ENCODE results near the gene CDK9. TPM values are rescaled to one million over a fixed set of nuclear protein-coding genes. Genes with fewer than 3 reads are reported as not detected.

Gene CDK9
- total and polyA plus RNA-seq, 10 of the 15 experiments (the other 5 are each of a cell fraction or from before 2014, with no cell fraction given), result 7.3 to 92.6 (median 51.6) TPM

DNA sequence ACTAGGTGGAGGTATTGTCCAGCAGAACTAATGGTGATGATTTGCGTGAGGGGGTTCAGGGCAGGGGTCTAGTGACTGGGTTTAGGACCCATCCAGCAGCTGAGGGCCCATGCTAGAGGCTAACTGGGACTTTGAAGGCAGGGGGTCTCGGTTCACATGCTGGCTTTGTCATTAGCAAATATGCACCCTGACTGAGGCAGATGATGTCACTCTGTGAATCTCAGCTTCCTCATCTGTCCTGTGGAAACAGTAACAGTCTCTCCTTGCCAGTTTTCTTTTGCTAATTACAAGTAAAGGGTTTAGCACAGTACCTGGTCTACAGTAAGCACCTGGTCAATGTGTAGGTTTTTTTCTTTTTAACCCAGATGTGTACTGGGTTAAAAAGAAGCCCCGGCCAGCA is 12.6 kb upstream of the CDK9 start (continued):
- TF ChIP-seq NBN (IDR thresholded peaks at IDR 0.05) (no peak), BACH1 (IDR thresholded peaks at IDR 0.05; ENCODE audit: borderline replicate concordance) (no peak), CHD2 (IDR thresholded peaks at IDR 0.05; ENCODE audit: borderline replicate concordance, low read depth, low read length) (no peak), ZBED1 (IDR thresholded peaks at IDR 0.05; ENCODE audit: borderline replicate concordance) (no peak), STAT3 (IDR thresholded peaks at IDR 0.05; ENCODE audit: low read depth, low read length) (no peak), BRCA1 (IDR thresholded peaks at IDR 0.05; ENCODE audit: low read depth, low read length) (no peak), DPF2 (IDR thresholded peaks at IDR 0.05) (no peak), SIX5 (IDR thresholded peaks at IDR 0.05; ENCODE audit: low read depth, low read length, severe bottlenecking) (no peak), NR2C1 (IDR thresholded peaks at IDR 0.05) (no peak), MXI1 (IDR thresholded peaks at IDR 0.05; ENCODE audit: low read depth, low read length) (no peak), RAD21 (IDR thresholded peaks at IDR 0.05; ENCODE audit: insufficient read depth, low read depth, low read length) (no peak)
- TF ChIP-seq, protein P1, sequence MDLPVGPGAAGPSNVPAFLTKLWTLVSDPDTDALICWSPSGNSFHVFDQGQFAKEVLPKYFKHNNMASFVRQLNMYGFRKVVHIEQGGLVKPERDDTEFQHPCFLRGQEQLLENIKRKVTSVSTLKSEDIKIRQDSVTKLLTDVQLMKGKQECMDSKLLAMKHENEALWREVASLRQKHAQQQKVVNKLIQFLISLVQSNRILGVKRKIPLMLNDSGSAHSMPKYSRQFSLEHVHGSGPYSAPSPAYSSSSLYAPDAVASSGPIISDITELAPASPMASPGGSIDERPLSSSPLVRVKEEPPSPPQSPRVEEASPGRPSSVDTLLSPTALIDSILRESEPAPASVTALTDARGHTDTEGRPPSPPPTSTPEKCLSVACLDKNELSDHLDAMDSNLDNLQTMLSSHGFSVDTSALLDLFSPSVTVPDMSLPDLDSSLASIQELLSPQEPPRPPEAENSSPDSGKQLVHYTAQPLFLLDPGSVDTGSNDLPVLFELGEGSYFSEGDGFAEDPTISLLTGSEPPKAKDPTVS (IDR thresholded peaks at IDR 0.05; ENCODE audit: low read depth, low read length), result no peak
- TF ChIP-seq, protein P2, sequence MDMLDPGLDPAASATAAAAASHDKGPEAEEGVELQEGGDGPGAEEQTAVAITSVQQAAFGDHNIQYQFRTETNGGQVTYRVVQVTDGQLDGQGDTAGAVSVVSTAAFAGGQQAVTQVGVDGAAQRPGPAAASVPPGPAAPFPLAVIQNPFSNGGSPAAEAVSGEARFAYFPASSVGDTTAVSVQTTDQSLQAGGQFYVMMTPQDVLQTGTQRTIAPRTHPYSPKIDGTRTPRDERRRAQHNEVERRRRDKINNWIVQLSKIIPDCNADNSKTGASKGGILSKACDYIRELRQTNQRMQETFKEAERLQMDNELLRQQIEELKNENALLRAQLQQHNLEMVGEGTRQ (IDR thresholded peaks at IDR 0.05; ENCODE audit: borderline replicate concordance, low read depth, low read length), result no peak
- TF ChIP-seq, protein P3, sequence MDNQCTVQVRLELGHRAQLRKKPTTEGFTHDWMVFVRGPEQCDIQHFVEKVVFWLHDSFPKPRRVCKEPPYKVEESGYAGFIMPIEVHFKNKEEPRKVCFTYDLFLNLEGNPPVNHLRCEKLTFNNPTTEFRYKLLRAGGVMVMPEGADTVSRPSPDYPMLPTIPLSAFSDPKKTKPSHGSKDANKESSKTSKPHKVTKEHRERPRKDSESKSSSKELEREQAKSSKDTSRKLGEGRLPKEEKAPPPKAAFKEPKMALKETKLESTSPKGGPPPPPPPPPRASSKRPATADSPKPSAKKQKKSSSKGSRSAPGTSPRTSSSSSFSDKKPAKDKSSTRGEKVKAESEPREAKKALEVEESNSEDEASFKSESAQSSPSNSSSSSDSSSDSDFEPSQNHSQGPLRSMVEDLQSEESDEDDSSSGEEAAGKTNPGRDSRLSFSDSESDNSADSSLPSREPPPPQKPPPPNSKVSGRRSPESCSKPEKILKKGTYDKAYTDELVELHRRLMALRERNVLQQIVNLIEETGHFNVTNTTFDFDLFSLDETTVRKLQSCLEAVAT (IDR thresholded peaks at IDR 0.05), result no peak
